Measurements from ENCODE around the gene ANXA3. TPM values are rescaled to one million over a fixed set of nuclear protein-coding genes. Genes with fewer than 3 reads are reported as not detected.

The ANXA3 gene
- total and polyA plus RNA-seq, 3 donors from 2014 or later = 1.1 to 6.4 (median 3.5) TPM

DNA sequence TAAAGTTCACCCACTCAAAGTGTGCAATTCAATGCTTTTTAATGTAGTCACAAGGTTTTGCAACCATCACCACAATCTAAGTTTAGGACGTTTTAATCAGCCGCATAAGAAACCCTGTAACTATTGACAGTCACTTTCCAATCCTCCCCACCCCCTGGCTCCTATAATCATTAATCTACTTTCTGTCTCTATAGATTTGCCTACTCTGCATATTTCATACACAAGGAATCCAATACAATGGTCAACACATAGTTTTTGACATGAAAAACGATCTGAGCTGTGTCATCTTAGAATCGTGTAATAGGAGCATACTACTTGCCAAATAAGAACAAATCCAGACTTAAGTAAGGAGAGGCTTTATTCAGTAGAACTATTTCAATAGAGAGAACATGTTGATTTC, 47.6 kb downstream of the ANXA3 start:
- Histone ChIP-seq H3K4me1 (no peaks in the 10 kb centered on the region), H3K36me3 (ENCODE audit: low read depth, missing control alignments) (no peaks in the 10 kb centered on the region), H3K27ac (no peak overlapping the region), H3K27me3 (no peaks in the 10 kb centered on the region), H3K9me3 (no peaks in the 10 kb centered on the region), H3K4me3 (no peak overlapping the region)
- no peak for DNase-seq
- intact Hi-C loops (cut with DNase I; ENCODE audit: low total_unique reads) = no loop called here
- TF ChIP-seq, protein P1, sequence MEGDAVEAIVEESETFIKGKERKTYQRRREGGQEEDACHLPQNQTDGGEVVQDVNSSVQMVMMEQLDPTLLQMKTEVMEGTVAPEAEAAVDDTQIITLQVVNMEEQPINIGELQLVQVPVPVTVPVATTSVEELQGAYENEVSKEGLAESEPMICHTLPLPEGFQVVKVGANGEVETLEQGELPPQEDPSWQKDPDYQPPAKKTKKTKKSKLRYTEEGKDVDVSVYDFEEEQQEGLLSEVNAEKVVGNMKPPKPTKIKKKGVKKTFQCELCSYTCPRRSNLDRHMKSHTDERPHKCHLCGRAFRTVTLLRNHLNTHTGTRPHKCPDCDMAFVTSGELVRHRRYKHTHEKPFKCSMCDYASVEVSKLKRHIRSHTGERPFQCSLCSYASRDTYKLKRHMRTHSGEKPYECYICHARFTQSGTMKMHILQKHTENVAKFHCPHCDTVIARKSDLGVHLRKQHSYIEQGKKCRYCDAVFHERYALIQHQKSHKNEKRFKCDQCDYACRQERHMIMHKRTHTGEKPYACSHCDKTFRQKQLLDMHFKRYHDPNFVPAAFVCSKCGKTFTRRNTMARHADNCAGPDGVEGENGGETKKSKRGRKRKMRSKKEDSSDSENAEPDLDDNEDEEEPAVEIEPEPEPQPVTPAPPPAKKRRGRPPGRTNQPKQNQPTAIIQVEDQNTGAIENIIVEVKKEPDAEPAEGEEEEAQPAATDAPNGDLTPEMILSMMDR (IDR thresholded peaks at IDR 0.05) = no peak
- TF ChIP-seq POLR2A (IDR thresholded peaks at IDR 0.05) = no peak
- WGBS, 2 donors = 89 to 90% methylated on average over 4 of the region's 4 CpGs

DNA sequence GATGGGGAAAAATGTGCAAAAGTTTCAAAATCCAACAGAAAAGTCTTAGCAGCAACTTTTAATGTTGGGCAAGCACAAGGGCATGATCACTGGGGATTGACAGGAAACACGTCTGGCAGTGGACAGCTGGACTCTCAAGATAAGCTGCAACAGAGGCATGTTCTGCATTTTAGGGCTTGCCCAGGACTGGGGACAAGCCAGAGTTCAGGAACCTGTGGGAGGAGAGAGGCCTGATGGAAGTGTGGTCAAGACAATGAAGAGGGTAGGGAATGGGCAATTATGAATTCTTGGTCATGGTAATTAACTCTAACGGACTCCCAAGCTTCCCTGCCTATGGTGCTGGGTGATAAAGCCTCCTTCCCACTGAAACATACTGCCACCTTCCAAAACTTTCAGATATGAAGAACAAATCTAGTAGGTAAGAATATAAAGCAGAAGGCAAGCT, 48.4 kb downstream of the ANXA3 start:
- H3K9me3 ChIP-seq = no peaks in the 10 kb centered on the region
- 64 to 66% methylated on average over 2 of the region's 2 CpGs for WGBS, 2 donors
- TF ChIP-seq, protein P1 (IDR thresholded peaks at IDR 0.05) = no peak
- no peak for TF ChIP-seq POLR2A (IDR thresholded peaks at IDR 0.05)
- no peaks in the 10 kb centered on the region for H3K36me3 ChIP-seq (ENCODE audit: low read depth, missing control alignments)
- H3K4me3 ChIP-seq = no peak overlapping the region
- H3K27ac ChIP-seq = no peak overlapping the region
- intact Hi-C loops (cut with DNase I; ENCODE audit: low total_unique reads) = no loop called here
- DNase-seq = no peak
- no peaks in the 10 kb centered on the region for H3K4me1 ChIP-seq
- H3K27me3 ChIP-seq = no peaks in the 10 kb centered on the region

DNA sequence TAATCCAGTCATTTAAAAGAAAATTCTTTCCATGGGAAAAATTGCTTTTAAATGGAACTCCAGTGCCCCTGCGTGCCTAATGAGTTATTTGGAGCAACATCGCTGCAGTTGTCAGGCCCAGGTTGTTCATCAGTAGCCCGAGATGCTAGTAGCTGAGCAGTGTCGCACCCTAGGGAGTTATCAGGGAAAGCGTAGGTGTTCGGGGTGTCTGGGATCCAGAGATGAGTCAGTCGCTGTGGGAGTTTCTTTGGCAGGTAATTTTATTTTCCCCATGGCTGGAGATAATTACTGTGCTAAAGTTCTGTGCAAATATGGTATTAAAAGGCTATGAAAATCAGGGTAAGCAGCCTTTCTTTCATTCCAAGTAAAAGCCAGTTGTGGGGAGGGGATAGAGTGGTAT, 49.4 kb downstream of the ANXA3 start:
- Histone ChIP-seq H3K4me3 (no peak overlapping the region), H3K4me1 (no peaks in the 10 kb centered on the region), H3K27ac (no peak overlapping the region), H3K36me3 (ENCODE audit: low read depth, missing control alignments) (no peaks in the 10 kb centered on the region), H3K27me3 (no peaks in the 10 kb centered on the region), H3K9me3 (no peaks in the 10 kb centered on the region)
- TF ChIP-seq, protein P1 (IDR thresholded peaks at IDR 0.05) = no peak
- TF ChIP-seq POLR2A (IDR thresholded peaks at IDR 0.05) = no peak
- intact Hi-C loops (cut with DNase I; ENCODE audit: low total_unique reads) = no loop called here
- DNase-seq = no peak
- WGBS, 2 donors = 76 to 77% methylated on average over 7 of the region's 7 CpGs

DNA sequence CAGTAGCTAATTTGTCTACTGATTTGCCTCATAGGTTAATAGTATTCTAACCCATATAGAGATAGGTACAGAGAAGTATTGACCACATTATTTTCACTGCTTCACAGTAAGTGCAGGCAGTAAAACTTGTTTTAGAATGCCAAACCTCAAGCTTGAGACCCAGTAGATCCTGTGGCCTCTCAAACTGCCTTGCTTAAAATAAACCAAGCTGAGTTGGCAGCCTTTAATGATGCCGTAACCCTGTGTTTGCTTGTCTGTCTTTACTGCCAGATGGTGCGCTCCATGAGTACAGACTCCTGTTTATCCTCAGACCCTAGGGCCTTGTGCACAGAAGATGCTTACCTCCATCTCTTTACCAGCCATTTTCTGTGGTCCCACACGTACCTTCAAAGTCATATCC, 50.8 kb downstream of the ANXA3 start:
- intact Hi-C loops (cut with DNase I; ENCODE audit: low total_unique reads) = no loop called here
- H3K27me3 ChIP-seq = no peaks in the 10 kb centered on the region
- H3K36me3 ChIP-seq (ENCODE audit: low read depth, missing control alignments) = no peaks in the 10 kb centered on the region
- no peaks in the 10 kb centered on the region for H3K9me3 ChIP-seq
- WGBS, 2 donors = 88 to 93% methylated on average over 3 of the region's 3 CpGs
- no peak overlapping the region for H3K4me3 ChIP-seq
- no peak for DNase-seq
- no peaks in the 10 kb centered on the region for H3K4me1 ChIP-seq
- no peak for TF ChIP-seq POLR2A (IDR thresholded peaks at IDR 0.05)
- TF ChIP-seq, protein P1 (IDR thresholded peaks at IDR 0.05) = no peak
- H3K27ac ChIP-seq = no peak overlapping the region

DNA sequence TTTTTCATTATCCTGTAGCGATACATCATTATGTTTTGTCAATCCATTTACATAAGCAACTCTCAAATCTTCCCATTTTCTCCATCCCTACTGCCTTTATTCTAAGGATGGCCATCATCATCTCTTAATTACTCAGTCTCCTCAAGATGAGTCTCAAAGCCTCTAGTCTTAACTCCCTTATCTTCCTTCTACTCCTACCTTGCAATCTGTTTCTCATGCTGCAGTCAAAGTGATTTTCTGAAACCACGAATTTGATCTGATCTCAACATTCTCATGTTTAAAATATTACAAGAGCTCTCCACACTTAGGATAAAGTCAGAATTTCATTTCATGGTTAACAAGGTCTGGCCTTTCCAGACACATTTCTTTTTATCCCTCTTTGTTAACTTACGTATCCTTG, 51.8 kb downstream of the ANXA3 start:
- intact Hi-C loops (cut with DNase I; ENCODE audit: low total_unique reads) = no loop called here
- 89 to 92% methylated on average over 3 of the region's 3 CpGs for WGBS, 2 donors
- no peak for TF ChIP-seq POLR2A (IDR thresholded peaks at IDR 0.05)
- TF ChIP-seq, protein P1 (IDR thresholded peaks at IDR 0.05) = no peak

More for the DNA sequence above, 51.8 kb downstream of the ANXA3 start:
- no peaks in the 10 kb centered on the region for H3K36me3 ChIP-seq (ENCODE audit: low read depth, missing control alignments)
- no peak for DNase-seq
- H3K4me1 ChIP-seq = no peaks in the 10 kb centered on the region
- H3K4me3 ChIP-seq = no peak overlapping the region
- H3K9me3 ChIP-seq = no peaks in the 10 kb centered on the region
- H3K27me3 ChIP-seq = no peaks in the 10 kb centered on the region
- H3K27ac ChIP-seq = no peak overlapping the region
